ENCODE measurements around the gene C16orf54.
A peak's percentile ranks its signal among the peaks of the same experiment; 100 is the strongest.
"Not testable (repeated sequence)": the region's sequence is repeated elsewhere in the genome, so short reads cannot be mapped to it uniquely, and the experiment has no call there.

The C16orf54 gene

DNA sequence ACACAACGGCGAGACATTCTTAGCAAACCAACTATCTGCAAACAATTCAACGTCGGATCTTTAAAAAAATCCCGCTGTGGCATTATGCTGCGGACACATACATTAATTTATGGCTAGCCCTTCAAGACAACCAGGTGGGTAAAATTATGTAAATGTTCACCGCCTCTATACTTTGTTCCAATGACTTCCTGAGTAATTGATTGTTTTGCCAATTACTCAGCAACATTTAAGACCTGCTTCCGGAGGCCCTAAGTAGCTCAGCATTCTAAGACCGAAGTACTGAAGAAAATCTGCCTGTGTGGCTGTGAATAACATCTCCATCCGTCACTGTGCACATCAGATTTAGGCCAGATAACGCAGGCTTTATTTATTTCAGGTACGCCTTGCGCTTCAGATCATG is 43.5 kb downstream of the C16orf54 start:
- DNase-seq, result no peak

GRCh38 chr16:29701214-29701555 is 44.6 kb downstream of the C16orf54 start:
- DNase-seq, result no peak

GRCh38 chr16:29700253-29700987 is 45.4 kb downstream of the C16orf54 start:
- DNase-seq, result peak; percentile 66

DNA sequence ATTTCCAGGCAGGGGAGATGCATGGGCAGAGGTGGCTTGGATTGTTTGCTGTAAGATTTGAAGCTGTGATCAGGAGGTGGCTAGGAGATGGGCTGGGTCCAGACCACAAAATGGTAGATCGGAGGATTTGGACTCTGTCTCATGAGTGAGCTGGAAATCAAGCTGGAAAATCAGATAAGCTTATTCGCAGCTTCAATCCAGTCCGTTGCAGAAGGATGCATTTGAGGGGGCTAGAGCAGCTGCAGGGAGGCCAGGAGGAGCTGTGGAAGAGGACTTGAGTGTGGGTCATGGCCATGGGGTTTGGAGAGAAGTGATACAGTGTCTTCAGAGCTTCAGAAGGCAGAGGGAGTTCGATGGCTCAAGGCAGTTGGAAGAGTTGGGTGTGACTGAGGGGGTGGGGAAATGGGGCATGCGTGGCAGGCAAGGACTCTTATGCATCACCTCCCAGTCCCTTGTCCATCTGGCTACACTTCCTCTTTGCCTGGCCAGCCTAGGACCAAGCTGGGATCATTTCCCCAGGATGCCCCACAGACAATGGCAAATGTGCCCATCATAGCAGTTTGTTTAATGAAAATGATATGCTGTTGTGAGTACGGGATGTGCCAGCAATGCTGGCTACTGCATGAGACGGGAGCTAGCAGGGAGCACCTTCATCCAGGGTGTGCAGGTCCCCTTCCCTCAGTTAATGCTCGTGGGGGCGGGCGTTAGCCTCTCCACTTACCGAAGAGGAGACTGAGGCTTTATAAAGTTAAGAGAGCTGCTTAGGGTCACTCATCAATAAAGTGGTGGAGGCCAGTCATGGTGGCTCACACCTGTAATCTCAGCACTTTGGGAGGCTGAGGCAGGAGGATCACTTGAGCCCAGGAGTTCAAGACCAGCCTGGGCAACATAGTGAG is 46.2 kb downstream of the C16orf54 start:
- DNase-seq, result no peak

DNA sequence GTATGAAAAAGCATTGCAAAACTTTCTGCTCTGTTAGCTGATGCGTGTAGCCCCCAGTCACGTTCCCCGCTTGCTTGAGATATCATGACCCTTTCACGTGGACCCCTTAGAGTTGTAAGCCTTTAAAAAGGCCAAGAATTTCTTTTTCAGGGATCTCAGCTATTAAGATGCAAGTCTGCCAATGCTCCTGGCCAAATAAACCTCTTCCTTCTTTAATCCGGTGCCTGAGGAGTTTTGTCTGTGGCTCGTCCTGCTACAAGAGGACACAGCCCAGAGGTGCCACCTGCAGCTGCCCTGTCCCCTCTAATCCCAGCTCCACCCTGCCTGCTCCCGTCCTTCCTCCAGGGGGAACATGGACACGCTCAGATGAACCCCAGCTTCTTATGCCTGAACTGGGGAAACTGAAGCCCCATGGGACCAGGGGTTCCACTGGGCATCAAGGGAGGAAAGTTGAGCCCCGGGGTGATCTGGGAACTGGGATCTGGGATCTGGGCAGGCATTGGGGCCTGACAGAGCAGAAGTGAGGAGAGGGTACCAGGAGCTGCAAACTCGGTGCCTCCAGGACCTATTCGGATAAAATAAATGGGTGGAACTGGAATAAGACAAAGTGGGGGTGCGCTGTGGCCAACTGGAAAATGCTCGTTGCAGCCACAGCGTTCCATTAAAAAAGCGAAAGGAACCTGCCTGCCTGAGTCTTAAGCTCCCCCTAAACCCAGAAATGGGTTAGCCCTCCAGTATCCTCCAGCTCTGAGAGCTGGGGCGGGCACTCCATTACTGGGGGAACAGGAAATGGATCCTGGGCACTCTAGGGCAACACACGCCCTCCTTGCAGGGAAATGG is 47.1 kb downstream of the C16orf54 start:
- no peak for DNase-seq

DNA sequence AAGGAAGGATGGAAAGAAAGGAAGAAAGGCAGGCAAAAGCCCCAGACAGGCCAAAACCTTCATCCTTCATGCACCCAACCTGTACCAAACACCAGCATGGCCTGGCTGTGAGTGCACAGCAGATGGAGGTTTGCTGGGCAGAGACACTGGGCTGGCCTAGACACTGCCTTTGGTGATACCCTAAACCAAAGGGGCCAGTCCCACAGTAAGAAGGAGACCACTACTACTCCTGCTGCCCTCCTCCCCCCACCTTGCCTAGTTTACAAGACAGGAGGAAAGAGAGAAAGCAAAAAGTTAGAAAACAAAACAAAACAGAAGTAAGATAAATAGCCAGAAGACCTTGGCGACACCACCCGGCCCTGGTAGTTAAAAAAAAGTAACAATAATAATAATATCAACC is 47.7 kb downstream of the C16orf54 start:
- DNase-seq, result no peak

- no peak for DNase-seq
These were observed 48.4 kb downstream of the C16orf54 start for GRCh38 chr16:29697391-29697790.

DNA sequence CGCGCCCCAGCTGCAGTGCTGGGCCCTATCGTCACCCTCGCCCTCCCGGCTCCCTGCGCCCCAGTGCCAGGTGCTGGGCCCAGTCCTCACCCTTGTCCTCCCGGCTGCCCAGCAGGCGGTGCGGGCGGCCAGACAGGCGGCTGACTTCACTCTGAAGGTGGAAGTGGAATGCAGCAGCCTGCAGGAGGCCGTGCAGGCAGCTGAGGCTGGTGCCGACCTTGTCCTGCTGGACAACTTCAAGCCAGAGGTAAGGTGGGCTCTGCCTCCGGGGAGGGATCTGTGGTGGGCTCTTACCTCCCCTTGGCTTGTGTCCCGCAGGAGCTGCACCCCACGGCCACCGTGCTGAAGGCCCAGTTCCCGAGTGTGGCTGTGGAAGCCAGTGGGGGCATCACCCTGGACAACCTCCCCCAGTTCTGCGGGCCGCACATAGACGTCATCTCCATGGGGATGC is 48.9 kb downstream of the C16orf54 start:
- no peak for DNase-seq

GRCh38 chr16:29695675-29696074 is 50.1 kb downstream of the C16orf54 start:
- not testable (repeated sequence) for DNase-seq

DNA sequence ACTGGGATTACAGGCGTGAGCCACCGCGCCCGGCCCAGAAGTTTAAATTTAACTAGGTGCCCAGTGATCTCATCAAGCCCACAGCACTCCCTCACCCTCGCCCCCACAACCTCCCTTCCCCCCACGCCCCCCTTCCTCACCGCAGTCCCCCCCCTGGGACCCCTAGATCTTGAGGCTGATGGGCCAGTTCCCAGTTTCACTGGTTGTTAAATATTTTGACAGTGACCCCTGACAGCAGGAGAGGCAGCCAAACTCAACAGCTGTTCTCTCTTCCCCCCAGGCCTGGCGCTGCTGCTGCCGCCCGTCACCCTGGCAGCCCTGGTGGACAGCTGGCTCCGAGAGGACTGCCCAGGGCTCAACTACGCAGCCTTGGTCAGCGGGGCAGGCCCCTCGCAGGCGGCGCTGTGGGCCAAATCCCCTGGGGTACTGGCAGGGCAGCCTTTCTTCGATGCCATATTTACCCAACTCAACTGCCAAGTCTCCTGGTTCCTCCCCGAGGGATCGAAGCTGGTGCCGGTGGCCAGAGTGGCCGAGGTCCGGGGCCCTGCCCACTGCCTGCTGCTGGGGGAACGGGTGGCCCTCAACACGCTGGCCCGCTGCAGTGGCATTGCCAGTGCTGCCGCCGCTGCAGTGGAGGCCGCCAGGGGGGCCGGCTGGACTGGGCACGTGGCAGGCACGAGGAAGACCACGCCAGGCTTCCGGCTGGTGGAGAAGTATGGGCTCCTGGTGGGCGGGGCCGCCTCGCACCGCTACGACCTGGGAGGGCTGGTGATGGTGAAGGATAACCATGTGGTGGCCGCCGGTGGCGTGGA is 51.2 kb downstream of the C16orf54 start:
- DNase-seq, result no peak

- not testable (repeated sequence) for DNase-seq
These were observed 53.2 kb downstream of the C16orf54 start for GRCh38 chr16:29692606-29693005.

All from DMS153 (cell line).